Hepatocyte (in vitro differentiated cells): Measurements from ENCODE around the gene ANTXR2. TPM values are rescaled to one million over a fixed set of nuclear protein-coding genes. Genes with fewer than 3 reads are reported as not detected.

Experiments used
- DNase-seq: peaks from one replicate; pipeline ENCODE4 v3.0.0-alpha.2; 2016; ENCODE audit warnings: low spot score
- H2AFZ ChIP-seq: fragments of 200-600 bp; sonication (generic); 2 replicates; pipeline ENCODE4 v1.6.0; 2016; ENCODE audit warnings: antibody characterized with exemption, mild to moderate bottlenecking
- H3K27ac ChIP-seq: fragments of 200-600 bp; sonication (generic); 2 replicates; pipeline ENCODE4 v1.5.1; 2016; ENCODE audit warnings: mild to moderate bottlenecking
- H3K27me3 ChIP-seq: fragments of 200-600 bp; sonication (generic); 2 replicates; pipeline ENCODE4 v1.6.1; 2016
- H3K36me3 ChIP-seq: fragments of 200-600 bp; sonication (generic); replicated peaks from 2 replicates; pipeline ENCODE4 v1.5.1; 2016; ENCODE audit warnings: low read depth; ENCODE audit not compliant: insufficient read depth
- H3K4me1 ChIP-seq: fragments of 200-600 bp; sonication (generic); 2 replicates; pipeline ENCODE4 v1.5.1; 2016; ENCODE audit warnings: mild to moderate bottlenecking, moderate library complexity; ENCODE audit not compliant: insufficient read depth
- H3K4me2 ChIP-seq: fragments of 200-600 bp; sonication (generic); 2 replicates; pipeline ENCODE4 v1.6.0; 2016
- H3K4me3 ChIP-seq: fragments of 200-600 bp; sonication (generic); 2 replicates; pipeline ENCODE4 v1.5.1; 2016; ENCODE audit warnings: mild to moderate bottlenecking
- H3K79me2 ChIP-seq: fragments of 200-600 bp; sonication (generic); 2 replicates; pipeline ENCODE4 v1.6.0; 2017; ENCODE audit warnings: mild to moderate bottlenecking
- H3K9me2 ChIP-seq: fragments of 200-600 bp; sonication (generic); replicated peaks from 2 replicates; pipeline ENCODE4 v1.6.0; 2017; ENCODE audit warnings: mild to moderate bottlenecking; ENCODE audit not compliant: insufficient read depth
- H3K9me3 ChIP-seq: fragments of 200-600 bp; sonication (generic); 2 replicates; pipeline ENCODE4 v1.5.1; 2016; ENCODE audit warnings: low read depth, mild to moderate bottlenecking
- H4K20me1 ChIP-seq: fragments of 200-600 bp; sonication (generic); 2 replicates; pipeline ENCODE4 v1.6.0; 2016; ENCODE audit warnings: mild to moderate bottlenecking; ENCODE audit not compliant: insufficient read depth, poor library complexity, severe bottlenecking
- EZH2 ChIP-seq: fragments of 200-600 bp; sonication (generic); IDR thresholded peaks from 2 replicates; pipeline ENCODE4 v1.6.1; 2016; ENCODE audit warnings: antibody characterized with exemption, mild to moderate bottlenecking, borderline replicate concordance
- EZH2phosphoT487 ChIP-seq: fragments of 200-600 bp; sonication (generic); IDR thresholded peaks from one replicate; pipeline ENCODE4 v1.6.1; 2018; ENCODE audit warnings: antibody characterized with exemption, mild to moderate bottlenecking, low read depth, moderate library complexity; ENCODE audit not compliant: unreplicated experiment, severe bottlenecking
- WGBS: methylation state at CpG from one replicate; pipeline ENCODE4 v1.1.6; 2016; ENCODE audit warnings: low lambda C conversion rate; ENCODE audit errors: missing lambda C conversion rate; 5-methylcytosine and 5-hydroxymethylcytosine counted together
- polyA plus RNA-seq: library from polyadenylated mRNA; unstranded; fragments of >200 nt; fragmentation: Nextera tagmentation; extraction: Ambion mirVana; gene quantifications from 2 replicates; pipeline ENCODE4 v1.2.1, GENCODE V29; 2016
- total RNA-seq: library from RNA; depleted of rRNA; stranded (reverse); fragments of >200 nt; gene quantifications from 2 replicates; pipeline ENCODE4 v1.2.3, GENCODE V29; 2014
- TF ChIP-seq, protein P1 (sequence below): fragments of 200-600 bp; sonication (generic); IDR thresholded peaks from 2 replicates; pipeline ENCODE4 v1.5.1; 2016; ENCODE audit warnings: antibody characterized with exemption, mild to moderate bottlenecking; ENCODE audit not compliant: poor library complexity

The ANTXR2 gene
- total and polyA plus RNA-seq, 2 experiments from 2014 or later: 25.2 to 46.5 TPM

GRCh38 chr4:80036949-80037685 is 35.9 kb downstream of the ANTXR2 start:
- H3K9me3 ChIP-seq: no peaks in the 10 kb centered on the region
- no peak overlapping the region for H2AFZ ChIP-seq
- no peaks in the 10 kb centered on the region for H3K9me2 ChIP-seq
- 47% methylated on average over 2 of the region's 2 CpGs for WGBS
- H3K27ac ChIP-seq: peak overlapping the region; percentile 22
- H3K4me1 ChIP-seq: no peaks in the 10 kb centered on the region
- no peaks in the 10 kb centered on the region for H3K27me3 ChIP-seq
- H3K4me2 ChIP-seq: peak overlapping the region; percentile 3
- no peak for TF ChIP-seq EZH2
- TF ChIP-seq, protein P1, sequence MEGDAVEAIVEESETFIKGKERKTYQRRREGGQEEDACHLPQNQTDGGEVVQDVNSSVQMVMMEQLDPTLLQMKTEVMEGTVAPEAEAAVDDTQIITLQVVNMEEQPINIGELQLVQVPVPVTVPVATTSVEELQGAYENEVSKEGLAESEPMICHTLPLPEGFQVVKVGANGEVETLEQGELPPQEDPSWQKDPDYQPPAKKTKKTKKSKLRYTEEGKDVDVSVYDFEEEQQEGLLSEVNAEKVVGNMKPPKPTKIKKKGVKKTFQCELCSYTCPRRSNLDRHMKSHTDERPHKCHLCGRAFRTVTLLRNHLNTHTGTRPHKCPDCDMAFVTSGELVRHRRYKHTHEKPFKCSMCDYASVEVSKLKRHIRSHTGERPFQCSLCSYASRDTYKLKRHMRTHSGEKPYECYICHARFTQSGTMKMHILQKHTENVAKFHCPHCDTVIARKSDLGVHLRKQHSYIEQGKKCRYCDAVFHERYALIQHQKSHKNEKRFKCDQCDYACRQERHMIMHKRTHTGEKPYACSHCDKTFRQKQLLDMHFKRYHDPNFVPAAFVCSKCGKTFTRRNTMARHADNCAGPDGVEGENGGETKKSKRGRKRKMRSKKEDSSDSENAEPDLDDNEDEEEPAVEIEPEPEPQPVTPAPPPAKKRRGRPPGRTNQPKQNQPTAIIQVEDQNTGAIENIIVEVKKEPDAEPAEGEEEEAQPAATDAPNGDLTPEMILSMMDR: no peak
- no peaks in the 10 kb centered on the region for H4K20me1 ChIP-seq
- H3K4me3 ChIP-seq: no peak overlapping the region
- no peaks in the 10 kb centered on the region for H3K36me3 ChIP-seq
- DNase-seq: peak; percentile 45
- H3K79me2 ChIP-seq: no peaks in the 10 kb centered on the region

DNA sequence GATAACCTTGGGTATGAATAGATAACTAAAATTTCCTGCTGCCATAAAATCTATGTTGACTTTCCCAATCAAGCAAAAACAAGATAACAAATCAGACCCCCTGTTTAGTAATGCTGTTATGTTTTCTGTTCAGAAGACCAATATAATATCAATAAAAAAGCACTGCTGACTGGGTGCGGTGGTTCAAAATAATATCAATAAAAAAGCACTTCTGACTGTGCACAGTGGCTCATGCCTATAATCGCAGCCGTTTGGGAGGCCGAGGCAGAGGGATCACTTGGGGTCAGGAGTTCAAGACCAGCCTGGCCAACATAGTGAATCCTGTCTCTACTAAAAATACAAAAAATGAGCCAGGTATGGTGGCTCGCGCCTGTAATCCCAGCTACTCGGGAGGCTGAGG is 36.7 kb downstream of the ANTXR2 start:
- no peaks in the 10 kb centered on the region for H3K79me2 ChIP-seq
- no peaks in the 10 kb centered on the region for H3K36me3 ChIP-seq
- H3K27me3 ChIP-seq: no peaks in the 10 kb centered on the region
- no peak overlapping the region for H2AFZ ChIP-seq
- DNase-seq: no peak
- H3K4me2 ChIP-seq: peak overlapping the region; percentile 3
- H3K27ac ChIP-seq: peak overlapping the region; percentile 22
- TF ChIP-seq EZH2phosphoT487: no peak
- TF ChIP-seq EZH2: no peak
- TF ChIP-seq, protein P1: no peak
- no peak overlapping the region for H3K4me3 ChIP-seq
- no peaks in the 10 kb centered on the region for H3K9me2 ChIP-seq
- WGBS: 88% methylated on average over 7 of the region's 7 CpGs
- H3K9me3 ChIP-seq: no peaks in the 10 kb centered on the region
- H3K4me1 ChIP-seq: no peaks in the 10 kb centered on the region
- H4K20me1 ChIP-seq: no peaks in the 10 kb centered on the region

- no peak overlapping the region for H3K27ac ChIP-seq
- TF ChIP-seq, protein P1: no peak
- TF ChIP-seq EZH2 (no peak), EZH2phosphoT487 (no peak)
Measured at GRCh38 chr4:80035336-80035735, 37.7 kb downstream of the ANTXR2 start.

More at GRCh38 chr4:80035336-80035735, 37.7 kb downstream of the ANTXR2 start:
- Histone ChIP-seq H3K36me3 (no peaks in the 10 kb centered on the region), H2AFZ (no peak overlapping the region), H3K27me3 (no peaks in the 10 kb centered on the region), H3K9me2 (no peaks in the 10 kb centered on the region), H3K79me2 (no peaks in the 10 kb centered on the region), H3K4me1 (no peaks in the 10 kb centered on the region), H3K9me3 (no peaks in the 10 kb centered on the region), H3K4me2 (no peak overlapping the region), H3K4me3 (no peak overlapping the region), H4K20me1 (no peaks in the 10 kb centered on the region)
- 77% methylated on average over 2 of the region's 2 CpGs for WGBS
- DNase-seq: peak; percentile 56
